ENCODE measurements around the gene SSR4.

SSR4 gene

GRCh38 chrX:153780678-153781427, 13.6 kb upstream of the SSR4 start, which contains the start of gene SRPK3:
SRPK3 (plus strand) TSS chrX:153781041; CDS start chrX:153781087, 46 bp downstream.
- DNase-seq (ENCODE audit: low read depth in 2 of 2), result no peak

GRCh38 chrX:153781428-153782047, 12.9 kb upstream of the SSR4 start:
- no peak for DNase-seq (ENCODE audit: low read depth in 2 of 2)

DNA sequence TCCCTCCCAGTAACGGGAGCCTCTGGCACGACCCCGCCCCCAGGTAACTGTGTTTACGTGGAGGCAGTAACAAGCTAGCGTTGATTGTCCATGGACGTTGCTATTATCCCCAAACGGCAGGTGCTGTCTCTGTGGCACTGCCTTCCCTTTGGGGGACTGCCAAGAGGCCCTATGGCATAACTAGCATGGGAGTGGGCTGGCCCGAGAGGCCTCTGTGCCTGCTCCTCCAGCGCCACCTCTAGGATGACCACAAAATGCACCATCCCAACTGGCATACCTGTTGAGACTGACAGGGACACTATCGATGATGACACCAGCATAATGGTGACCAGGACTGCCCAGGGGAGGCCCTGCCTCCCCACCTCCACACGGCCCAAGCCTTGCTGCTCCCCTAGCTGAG, 12.2 kb upstream of the SSR4 start:
- DNase-seq (ENCODE audit: low read depth in 2 of 2), result no peak

DNA sequence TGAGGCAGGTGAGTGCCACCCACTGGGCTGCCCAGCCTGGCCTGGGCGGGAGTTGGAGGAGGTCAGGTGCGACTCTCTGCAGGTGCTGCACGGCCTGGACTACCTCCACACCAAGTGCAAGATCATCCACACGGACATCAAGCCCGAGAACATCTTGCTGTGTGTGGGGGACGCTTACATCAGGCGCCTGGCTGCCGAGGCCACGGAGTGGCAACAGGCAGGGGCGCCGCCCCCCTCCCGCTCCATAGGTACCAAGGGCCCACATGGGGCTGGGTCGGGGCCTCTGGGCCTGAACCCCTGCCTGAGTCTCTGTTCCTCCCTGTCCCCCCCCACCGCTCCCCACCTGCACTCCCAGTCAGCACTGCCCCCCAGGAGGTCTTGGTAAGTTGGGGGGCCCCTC, 11.6 kb upstream of the SSR4 start:
- DNase-seq (ENCODE audit: low read depth in 2 of 2), result no peak

DNA sequence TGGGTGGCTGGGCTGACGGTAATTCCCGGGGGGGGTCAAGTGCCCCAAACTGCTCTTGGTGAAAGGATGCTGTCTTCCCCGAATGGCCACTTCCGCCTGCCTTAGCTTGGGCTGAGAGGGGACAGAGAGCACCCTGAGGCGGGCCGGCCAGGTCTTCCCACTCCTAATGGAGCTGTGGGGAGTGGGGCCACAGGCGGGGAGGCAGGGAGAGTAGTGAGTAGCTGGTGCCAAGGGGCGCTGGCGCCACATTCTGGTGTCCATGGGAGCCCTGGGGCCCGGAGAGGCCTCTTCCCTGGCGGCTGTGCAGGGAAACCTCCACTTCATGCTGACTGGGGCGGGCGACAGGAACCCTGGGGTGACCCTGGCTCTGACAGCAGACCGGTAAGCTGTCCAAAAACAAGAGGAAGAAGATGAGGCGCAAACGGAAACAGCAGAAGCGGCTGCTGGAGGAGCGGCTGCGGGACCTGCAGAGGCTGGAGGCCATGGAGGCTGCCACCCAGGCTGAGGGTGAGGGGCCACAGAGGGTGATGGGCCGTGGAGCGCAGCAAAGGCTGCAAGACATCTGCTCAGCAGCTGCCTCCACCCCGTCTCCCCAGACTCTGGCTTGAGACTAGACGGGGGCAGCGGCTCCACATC, 11.0 kb upstream of the SSR4 start:
- no peak for DNase-seq (ENCODE audit: low read depth in 2 of 2)

DNA sequence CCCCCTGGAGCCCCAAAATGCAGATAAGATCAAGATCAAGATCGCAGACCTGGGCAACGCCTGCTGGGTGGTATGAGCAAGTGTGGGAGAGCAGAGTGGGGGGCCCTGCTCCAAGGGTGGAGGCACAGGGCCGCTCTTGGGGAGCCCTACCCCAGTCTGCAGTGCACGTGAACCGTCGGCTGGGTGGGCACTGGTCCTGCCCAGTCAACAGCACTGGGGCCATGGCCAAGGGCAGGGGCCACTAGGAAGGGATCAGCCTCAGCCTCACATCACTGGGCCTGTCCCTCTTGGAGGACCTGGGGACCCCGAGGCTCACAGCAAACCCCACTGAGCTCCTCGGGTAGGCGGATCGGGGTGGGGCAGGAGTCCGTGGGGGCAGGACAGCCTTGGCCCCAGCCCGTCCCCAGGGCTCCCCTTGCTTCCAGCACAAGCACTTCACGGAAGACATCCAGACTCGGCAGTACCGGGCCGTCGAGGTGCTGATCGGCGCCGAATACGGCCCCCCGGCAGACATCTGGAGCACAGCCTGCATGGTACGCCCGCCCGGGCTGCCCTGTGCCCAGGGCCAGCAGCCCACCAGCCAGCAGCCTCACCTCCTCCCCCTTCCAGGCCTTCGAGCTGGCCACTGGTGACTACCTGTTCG, 10.0 kb upstream of the SSR4 start:
- no peak for DNase-seq (ENCODE audit: low read depth in 2 of 2)

- DNase-seq (ENCODE audit: low read depth in 2 of 2), result no peak
Observed at GRCh38 chrX:153786669-153787068, 7.8 kb upstream of the SSR4 start.

GRCh38 chrX:153789654-153790053, 4.8 kb upstream of the SSR4 start:
- no peak for DNase-seq (ENCODE audit: low read depth in 2 of 2)

- DNase-seq (ENCODE audit: low read depth in 2 of 2), result no peak
Observed at GRCh38 chrX:153791104-153791852, 3.2 kb upstream of the SSR4 start.

GRCh38 chrX:153792368-153792767, 2.1 kb upstream of the SSR4 start:
- no peak for DNase-seq (ENCODE audit: low read depth in 2 of 2)

GRCh38 chrX:153793291-153793690, 1.2 kb upstream of the SSR4 start:
- DNase-seq (ENCODE audit: low read depth in 2 of 2), result no peak

DNA sequence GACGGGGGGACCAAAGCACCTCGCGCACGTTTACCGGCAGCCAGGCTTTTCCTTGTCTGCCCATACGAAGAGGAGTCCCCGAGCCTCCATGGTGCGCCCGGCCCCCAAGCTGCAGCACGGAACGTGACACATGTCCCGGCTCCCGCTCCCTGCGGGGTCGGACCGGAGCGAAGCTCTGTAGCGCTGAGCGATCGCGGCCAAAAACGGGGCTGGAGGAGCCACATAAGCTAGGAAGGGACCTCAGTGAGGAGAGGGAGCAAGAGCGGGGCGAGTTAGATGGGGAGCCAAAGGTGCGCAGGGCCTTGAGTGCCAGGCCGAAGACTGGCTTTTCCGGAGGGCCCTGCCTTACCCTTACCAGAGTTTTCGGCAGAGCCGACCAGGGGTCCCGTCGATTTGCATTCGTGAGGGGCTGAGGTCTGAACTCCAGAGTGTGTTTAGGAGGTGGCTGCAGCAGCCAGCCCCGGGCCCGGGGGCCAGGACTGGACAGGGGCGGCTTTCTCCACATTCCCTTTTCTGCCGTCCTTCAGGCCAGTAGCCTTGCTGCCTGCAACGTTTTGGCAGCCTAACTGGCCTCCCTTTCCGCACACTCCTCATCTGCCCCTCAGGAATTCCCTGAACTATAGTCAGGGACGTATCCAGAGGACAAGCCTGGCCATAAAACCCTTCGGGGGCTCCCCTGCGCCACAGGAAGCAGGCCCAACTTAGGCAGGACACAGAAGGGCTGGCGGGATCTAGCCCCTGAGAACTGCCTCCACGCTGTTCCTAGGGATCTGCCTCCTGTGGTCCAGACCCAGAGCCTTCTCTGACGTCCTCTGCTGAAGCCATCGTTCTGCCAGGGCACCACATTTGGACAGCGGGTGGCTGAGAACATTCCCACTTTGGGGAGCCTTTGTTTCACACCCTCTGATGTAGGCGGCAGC, 689 bp downstream of the SSR4 start:
- DNase-seq (ENCODE audit: low read depth in 2 of 2), result no peak

- no peak for DNase-seq (ENCODE audit: low read depth in 2 of 2)
Observed at GRCh38 chrX:153797415-153798015, 3.0 kb downstream of the SSR4 start.

DNA sequence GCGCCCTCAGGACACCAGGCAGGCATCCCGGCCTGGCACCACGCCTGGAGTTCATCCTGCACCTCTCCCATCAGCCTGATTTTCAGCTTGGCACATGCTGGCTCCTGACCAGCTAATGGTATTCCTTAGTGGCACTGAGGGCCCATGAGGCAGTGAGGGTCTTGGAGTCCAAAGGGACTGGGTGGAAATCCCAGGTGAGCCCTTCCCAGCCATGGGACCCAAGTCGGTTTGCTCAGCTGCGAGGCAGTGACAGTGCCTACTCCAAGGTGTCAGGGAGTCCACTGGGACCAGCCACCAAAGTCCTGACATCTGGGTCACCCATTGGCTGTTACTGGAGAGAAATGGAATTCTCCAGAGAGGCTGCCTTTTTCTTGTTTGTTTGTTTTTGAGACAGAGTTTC, 4.9 kb downstream of the SSR4 start:
- DNase-seq (ENCODE audit: low read depth in 2 of 2), result no peak

DNA sequence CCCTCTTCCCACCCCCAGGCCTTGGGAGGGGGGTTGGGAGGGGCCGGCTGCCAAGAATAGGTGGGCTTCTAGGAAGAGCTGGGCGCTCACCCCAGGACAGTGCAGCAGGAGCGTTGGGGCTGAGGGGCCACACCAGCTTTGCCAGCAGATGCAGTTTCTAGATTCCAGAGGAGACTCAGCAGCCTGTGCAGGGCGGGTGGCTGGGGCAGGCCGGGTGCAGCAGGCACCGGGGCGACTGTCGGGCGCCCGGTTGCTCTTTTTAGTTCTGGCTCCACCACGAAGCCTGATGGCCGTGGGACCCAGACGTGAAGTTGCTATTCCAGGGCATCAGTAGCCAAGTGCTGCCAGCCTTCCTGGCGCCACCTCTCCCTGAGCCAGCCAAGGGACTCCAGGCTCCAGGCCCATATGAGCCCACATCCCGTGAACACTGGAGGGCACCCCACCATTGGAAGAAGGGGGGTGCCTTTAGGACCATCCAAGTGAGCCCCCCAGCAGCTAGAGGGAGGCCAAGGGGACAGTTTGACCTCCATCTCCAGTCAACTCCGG, 5.8 kb downstream of the SSR4 start:
- DNase-seq (ENCODE audit: low read depth in 2 of 2), result no peak

GRCh38 chrX:153800746-153801145, 6.3 kb downstream of the SSR4 start:
- no peak for DNase-seq (ENCODE audit: low read depth in 2 of 2)

DNA sequence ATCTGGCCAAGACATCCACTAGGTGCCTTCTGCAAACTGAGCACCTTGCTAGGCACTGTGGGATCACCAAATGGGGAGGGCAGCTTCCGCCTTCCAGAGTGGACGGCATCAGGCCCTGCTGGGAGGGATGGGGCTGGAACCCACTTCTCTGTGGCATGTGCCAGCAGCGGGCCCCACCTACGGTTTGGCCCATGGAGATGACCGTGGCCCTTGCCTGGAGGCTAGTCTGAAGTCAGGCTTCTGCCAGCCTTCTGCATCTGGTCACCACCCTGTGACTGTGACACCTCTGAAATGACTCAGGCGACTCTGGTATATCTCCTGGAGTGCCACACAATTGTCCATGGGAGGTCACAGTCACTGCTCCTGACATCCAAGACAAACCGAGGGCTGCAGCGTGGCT, 7.2 kb downstream of the SSR4 start:
- no peak for DNase-seq (ENCODE audit: low read depth in 2 of 2)

GRCh38 chrX:153802513-153803045, 8.1 kb downstream of the SSR4 start:
- no peak for DNase-seq (ENCODE audit: low read depth in 2 of 2)

GRCh38 chrX:153803211-153804099, 9.0 kb downstream of the SSR4 start:
- no peak for DNase-seq (ENCODE audit: low read depth in 2 of 2)

Data from stimulated activated CD8-positive, alpha-beta memory T cell treated with anti-CD3 and anti-CD28 coated beads, Interleukin-7, amount 100 ng/mL, for 1 hour (primary cell).